ENCODE measurements around the gene SF3B4.

SF3B4 gene

DNA sequence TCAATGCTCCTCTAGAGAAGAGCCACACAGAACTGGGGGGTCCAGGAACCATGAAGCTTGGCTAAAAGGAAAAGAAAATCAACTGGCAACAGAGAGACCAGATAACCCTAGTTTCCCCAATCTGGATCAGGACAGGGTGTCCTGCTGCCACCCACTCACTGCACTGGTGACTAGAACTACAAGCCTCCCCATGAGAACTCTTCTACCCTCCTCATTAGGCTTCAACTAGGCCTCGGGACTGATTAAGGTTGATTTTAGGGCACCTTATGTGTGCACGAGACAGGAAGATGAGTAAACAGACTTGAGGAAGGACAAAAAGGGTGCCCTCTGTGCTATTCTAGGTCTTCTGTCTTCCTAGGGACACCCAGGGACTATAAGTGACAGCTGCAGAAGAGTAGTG is 2.3 kb upstream of the SF3B4 start:
- H3K9ac ChIP-seq (ENCODE audit: low read length): no peak overlapping the region

DNA sequence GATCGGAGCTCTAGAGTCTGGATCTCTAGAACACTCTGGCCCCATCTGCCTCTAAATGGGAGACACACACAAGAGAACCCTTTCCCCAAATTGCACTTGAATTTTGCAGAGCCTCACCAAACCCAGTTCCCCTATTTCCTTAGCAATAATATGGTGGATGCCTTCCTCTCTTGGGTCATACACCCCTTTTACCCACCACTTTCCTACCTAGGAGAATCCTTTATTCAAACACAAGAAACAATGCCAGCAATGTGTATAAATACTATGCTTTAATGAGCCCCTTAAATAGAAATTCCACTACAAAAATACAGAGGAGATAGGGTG is 760 bp upstream of the SF3B4 start:
- Histone ChIP-seq H3K9me3 (ENCODE audit: control insufficient read depth, low read length) (no peaks in the 10 kb centered on the region), H3K36me3 (ENCODE audit: control insufficient read depth, insufficient read depth, low read length) (peaks cover 6% of the 10 kb centered on the region), H3K4me3 (ENCODE audit: low read length) (peak overlapping the region; percentile 76), H3K27me3 (ENCODE audit: control insufficient read depth, insufficient read depth, low read length) (no peaks in the 10 kb centered on the region), H3K4me1 (ENCODE audit: control insufficient read depth, insufficient read depth, low read length) (peaks cover 22% of the 10 kb centered on the region), H3K9ac (ENCODE audit: low read length) (peak overlapping the region; percentile 86)

More for the DNA sequence above, 2.3 kb upstream of the SF3B4 start:
- Histone ChIP-seq H3K36me3 (ENCODE audit: control insufficient read depth, insufficient read depth, low read length) (peaks cover 4% of the 10 kb centered on the region), H3K4me3 (ENCODE audit: low read length) (no peak overlapping the region), H3K4me1 (ENCODE audit: control insufficient read depth, insufficient read depth, low read length) (peaks cover 22% of the 10 kb centered on the region), H3K9me3 (ENCODE audit: control insufficient read depth, low read length) (no peaks in the 10 kb centered on the region), H3K27me3 (ENCODE audit: control insufficient read depth, insufficient read depth, low read length) (no peaks in the 10 kb centered on the region)

DNA sequence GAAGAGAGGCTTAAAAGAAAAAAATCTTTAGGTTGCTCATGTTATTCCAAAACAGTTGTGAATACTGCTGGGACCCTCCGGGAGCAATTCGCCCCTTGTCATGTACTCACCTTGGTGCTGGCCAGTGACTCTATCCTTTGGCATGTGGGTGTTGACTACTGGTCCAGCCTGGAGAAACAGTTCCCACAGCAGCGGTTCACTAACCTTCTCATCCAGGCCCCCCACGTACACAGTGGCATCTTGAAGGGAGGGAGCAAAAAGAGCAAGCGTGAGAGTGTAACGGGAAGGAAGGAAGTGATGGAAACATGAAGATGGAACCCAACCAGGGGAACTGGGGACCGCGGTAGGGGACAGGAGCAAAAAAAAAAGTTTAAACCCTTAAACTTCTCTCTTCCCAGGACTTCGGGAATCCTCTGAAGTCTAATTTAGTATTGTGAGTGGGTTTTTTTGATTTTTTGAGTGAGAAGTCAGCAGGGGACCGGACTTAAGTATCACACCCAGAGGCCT is 494 bp downstream of the SF3B4 start:
- H3K4me1 ChIP-seq (ENCODE audit: control insufficient read depth, insufficient read depth, low read length): peaks cover 22% of the 10 kb centered on the region
- peaks cover 6% of the 10 kb centered on the region for H3K36me3 ChIP-seq (ENCODE audit: control insufficient read depth, insufficient read depth, low read length)
- H3K9ac ChIP-seq (ENCODE audit: low read length): peak overlapping the region; percentile 86
- no peaks in the 10 kb centered on the region for H3K27me3 ChIP-seq (ENCODE audit: control insufficient read depth, insufficient read depth, low read length)
- H3K9me3 ChIP-seq (ENCODE audit: control insufficient read depth, low read length): no peaks in the 10 kb centered on the region
- H3K4me3 ChIP-seq (ENCODE audit: low read length): peak overlapping the region; percentile 76

DNA sequence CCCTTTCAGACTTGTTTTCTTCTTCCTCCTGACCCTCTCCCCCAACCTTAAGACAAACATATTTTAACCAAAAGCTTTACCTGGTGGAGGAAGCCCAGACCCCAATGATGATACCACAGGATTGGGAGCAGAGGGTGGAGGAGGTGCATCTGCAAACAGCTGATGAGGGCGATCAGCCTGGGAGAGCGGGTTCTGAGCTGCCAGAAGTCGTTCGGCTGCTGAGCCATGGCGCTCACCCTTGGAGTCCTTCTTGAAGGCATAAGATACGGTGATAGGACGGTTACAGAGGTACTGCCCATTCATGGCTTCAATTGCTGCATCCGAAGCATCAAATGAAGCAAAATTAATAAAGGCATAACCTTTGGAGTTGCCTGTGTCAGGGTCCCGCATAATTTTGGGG is 1.3 kb downstream of the SF3B4 start:
- Histone ChIP-seq H3K9me3 (ENCODE audit: control insufficient read depth, low read length) (no peaks in the 10 kb centered on the region), H3K27me3 (ENCODE audit: control insufficient read depth, insufficient read depth, low read length) (no peaks in the 10 kb centered on the region), H3K36me3 (ENCODE audit: control insufficient read depth, insufficient read depth, low read length) (peaks cover 6% of the 10 kb centered on the region), H3K4me1 (ENCODE audit: control insufficient read depth, insufficient read depth, low read length) (peaks cover 22% of the 10 kb centered on the region), H3K9ac (ENCODE audit: low read length) (no peak overlapping the region), H3K4me3 (ENCODE audit: low read length) (peak overlapping the region; percentile 76)

DNA sequence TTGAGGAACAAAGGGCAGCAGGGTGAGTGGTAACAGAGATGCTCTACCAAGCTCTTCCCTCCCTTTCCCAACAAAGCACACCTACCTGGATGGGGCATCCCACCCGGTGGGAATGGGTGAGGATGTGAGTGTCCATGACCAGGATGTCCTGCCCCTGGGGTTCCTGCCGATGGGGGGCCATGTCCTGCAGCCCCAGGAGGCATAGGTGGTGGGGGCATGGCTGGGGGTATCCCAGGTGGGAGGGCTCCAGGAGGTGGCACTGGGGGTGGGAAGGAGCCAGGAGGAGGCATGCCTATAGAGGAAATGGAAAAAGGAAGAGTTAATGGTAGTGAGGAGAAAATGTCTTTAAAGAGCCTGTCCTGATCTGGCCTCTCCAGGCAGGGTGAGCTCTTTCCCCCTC is 1.9 kb downstream of the SF3B4 start:
- no peaks in the 10 kb centered on the region for H3K9me3 ChIP-seq (ENCODE audit: control insufficient read depth, low read length)
- peaks cover 6% of the 10 kb centered on the region for H3K36me3 ChIP-seq (ENCODE audit: control insufficient read depth, insufficient read depth, low read length)
- H3K4me3 ChIP-seq (ENCODE audit: low read length): no peak overlapping the region
- no peaks in the 10 kb centered on the region for H3K27me3 ChIP-seq (ENCODE audit: control insufficient read depth, insufficient read depth, low read length)
- no peak overlapping the region for H3K9ac ChIP-seq (ENCODE audit: low read length)
- peaks cover 22% of the 10 kb centered on the region for H3K4me1 ChIP-seq (ENCODE audit: control insufficient read depth, insufficient read depth, low read length)

DNA sequence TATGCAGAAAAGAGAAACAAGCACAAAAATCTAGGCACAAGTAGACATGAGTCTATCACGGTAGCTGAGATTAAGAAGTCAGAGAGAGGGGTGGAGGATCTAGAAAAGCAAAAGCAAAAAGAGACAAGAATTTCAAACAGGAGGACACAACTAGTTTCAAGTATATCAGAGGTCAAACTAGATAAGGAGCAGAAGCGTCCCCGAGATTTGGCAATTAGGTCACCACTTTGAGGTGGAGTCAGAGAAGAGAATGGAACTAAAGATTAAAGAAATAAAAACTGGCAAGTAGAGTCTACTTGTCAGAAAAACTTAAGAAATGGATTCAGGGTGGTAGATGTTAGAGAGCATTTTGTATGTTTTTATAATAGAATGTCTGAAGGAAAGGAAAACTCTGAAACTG is 2.3 kb downstream of the SF3B4 start:
- Histone ChIP-seq H3K9ac (ENCODE audit: low read length) (no peak overlapping the region), H3K36me3 (ENCODE audit: control insufficient read depth, insufficient read depth, low read length) (peaks cover 6% of the 10 kb centered on the region), H3K4me1 (ENCODE audit: control insufficient read depth, insufficient read depth, low read length) (peaks cover 22% of the 10 kb centered on the region), H3K9me3 (ENCODE audit: control insufficient read depth, low read length) (no peaks in the 10 kb centered on the region), H3K4me3 (ENCODE audit: low read length) (no peak overlapping the region), H3K27me3 (ENCODE audit: control insufficient read depth, insufficient read depth, low read length) (no peaks in the 10 kb centered on the region)

DNA sequence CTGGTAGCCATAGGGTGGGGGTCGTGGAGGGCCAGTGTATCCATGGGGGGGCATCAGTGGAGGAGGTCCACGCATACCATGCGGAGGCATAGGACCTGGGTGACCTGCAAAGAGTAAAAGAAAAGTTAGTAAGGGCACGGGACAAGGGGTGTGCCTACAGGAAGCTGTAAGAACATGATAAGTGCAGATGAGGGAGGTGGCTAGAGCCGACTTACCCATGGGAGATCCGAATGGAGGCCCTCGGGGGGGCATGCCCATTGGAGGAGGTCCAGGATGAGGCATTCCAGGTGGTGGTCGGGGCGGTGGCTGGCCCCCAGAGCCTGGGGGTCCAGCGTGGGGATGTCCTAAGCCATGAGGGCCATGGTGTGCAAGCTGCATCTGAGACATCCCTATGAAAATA is 4.0 kb downstream of the SF3B4 start:
- H3K4me3 ChIP-seq (ENCODE audit: low read length): no peak overlapping the region
- H3K9me3 ChIP-seq (ENCODE audit: control insufficient read depth, low read length): no peaks in the 10 kb centered on the region
- H3K36me3 ChIP-seq (ENCODE audit: control insufficient read depth, insufficient read depth, low read length): peaks cover 6% of the 10 kb centered on the region
- H3K9ac ChIP-seq (ENCODE audit: low read length): no peak overlapping the region
- no peaks in the 10 kb centered on the region for H3K27me3 ChIP-seq (ENCODE audit: control insufficient read depth, insufficient read depth, low read length)
- H3K4me1 ChIP-seq (ENCODE audit: control insufficient read depth, insufficient read depth, low read length): peaks cover 19% of the 10 kb centered on the region

DNA sequence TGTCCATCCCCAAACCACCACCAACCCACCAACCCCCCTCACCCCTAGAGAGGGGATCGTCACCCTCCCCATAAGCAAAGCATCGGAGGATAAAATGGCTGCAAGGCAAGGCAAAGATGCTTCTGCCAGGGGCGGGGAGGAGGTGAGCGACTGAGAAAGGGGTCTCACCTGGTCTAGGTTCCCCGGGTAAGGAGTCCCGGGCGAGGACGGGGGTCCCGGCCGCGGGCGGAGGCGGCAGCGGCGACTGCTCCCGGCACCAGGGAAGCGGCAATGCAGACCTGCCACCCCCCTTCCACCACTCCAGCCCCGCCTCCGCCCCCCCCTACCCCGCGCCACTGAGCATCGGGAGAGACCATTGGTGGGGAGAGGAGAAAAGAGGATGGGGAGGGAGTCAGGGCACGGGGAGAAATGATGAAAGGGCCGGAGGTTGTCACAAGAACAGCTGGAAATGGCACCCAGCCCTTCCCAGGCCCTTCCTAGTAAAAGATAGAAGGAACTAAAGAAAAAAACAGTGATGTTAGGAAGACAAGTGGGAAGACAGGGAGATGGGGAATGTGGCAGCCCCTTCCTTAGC is 9.9 kb downstream of the SF3B4 start, which contains the start of gene SV2A:
Gene SV2A, minus strand, starts transcription at position 274 of the 574 bp plus-strand sequence. CDS start 4,004 bp downstream, outside the sequence.
- no peaks in the 10 kb centered on the region for H3K36me3 ChIP-seq (ENCODE audit: control insufficient read depth, insufficient read depth, low read length)
- H3K27me3 ChIP-seq (ENCODE audit: control insufficient read depth, insufficient read depth, low read length): peaks cover 16% of the 10 kb centered on the region
- H3K9ac ChIP-seq (ENCODE audit: low read length): peak within 1 kb of the TSS; percentile 57
- no peak within 1 kb of the TSS for H3K4me3 ChIP-seq (ENCODE audit: low read length)
- H3K4me1 ChIP-seq (ENCODE audit: control insufficient read depth, insufficient read depth, low read length): peaks cover 4% of the 10 kb centered on the region
- no peaks in the 10 kb centered on the region for H3K9me3 ChIP-seq (ENCODE audit: control insufficient read depth, low read length)

DNA sequence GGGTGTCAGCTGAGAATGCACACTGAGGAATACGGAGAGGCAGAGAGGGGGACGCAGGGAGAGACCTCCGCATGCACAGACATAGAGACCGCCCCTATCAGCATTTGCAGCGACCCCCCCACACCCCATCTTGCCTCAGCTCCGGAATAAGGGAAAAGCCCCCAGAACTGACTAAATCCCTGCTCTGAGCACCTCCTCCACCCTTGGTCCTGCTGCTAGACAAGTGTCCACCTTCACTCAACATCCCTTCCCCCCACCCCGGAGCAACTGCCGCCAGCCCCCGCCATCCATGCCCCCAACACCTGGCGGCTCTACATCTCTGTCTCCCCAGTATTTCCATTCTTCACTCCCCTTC is 10.7 kb downstream of the SF3B4 start:
- Histone ChIP-seq H3K9me3 (ENCODE audit: control insufficient read depth, low read length) (no peaks in the 10 kb centered on the region), H3K27me3 (ENCODE audit: control insufficient read depth, insufficient read depth, low read length) (peaks cover 16% of the 10 kb centered on the region), H3K4me3 (ENCODE audit: low read length) (no peak overlapping the region), H3K4me1 (ENCODE audit: control insufficient read depth, insufficient read depth, low read length) (peaks cover 4% of the 10 kb centered on the region), H3K36me3 (ENCODE audit: control insufficient read depth, insufficient read depth, low read length) (no peaks in the 10 kb centered on the region), H3K9ac (ENCODE audit: low read length) (no peak overlapping the region)

DNA sequence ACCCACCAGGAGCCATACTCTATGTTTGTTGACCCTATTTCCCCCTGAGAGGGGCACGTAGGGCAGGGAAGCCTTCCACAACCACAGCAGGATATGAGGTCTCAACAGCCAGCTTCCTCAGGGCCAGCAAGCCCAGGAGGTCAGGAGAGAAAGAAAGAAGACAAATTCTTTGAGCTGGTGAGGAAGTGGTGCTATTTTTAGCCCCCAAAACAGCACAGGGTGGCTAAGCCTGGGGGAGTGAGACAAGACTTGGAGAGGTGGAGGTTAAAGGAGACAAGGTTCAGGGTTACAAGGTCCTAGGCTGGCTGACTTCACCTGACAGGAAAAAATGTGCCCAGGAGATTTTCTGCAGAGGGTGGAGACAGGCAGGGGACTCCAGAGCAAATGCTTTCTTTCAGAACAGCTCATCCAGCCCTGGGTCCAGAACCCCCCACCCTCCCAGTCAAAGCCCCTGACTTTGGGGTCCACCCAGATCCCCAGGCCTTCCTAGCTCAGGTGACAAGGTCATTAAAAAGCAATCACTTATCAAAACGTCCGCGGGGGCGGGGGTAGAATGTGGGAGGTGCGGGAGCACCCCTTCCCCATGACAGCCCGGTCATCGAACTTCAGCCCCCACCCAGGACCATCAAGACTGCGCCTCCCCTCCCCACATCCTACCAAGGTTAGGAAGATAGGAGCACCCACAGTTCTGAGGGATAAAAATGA is 11.3 kb downstream of the SF3B4 start:
- Histone ChIP-seq H3K27me3 (ENCODE audit: control insufficient read depth, insufficient read depth, low read length) (peaks cover 16% of the 10 kb centered on the region), H3K4me3 (ENCODE audit: low read length) (no peak overlapping the region), H3K9me3 (ENCODE audit: control insufficient read depth, low read length) (no peaks in the 10 kb centered on the region), H3K36me3 (ENCODE audit: control insufficient read depth, insufficient read depth, low read length) (no peaks in the 10 kb centered on the region), H3K9ac (ENCODE audit: low read length) (no peak overlapping the region), H3K4me1 (ENCODE audit: control insufficient read depth, insufficient read depth, low read length) (peaks cover 4% of the 10 kb centered on the region)

DNA sequence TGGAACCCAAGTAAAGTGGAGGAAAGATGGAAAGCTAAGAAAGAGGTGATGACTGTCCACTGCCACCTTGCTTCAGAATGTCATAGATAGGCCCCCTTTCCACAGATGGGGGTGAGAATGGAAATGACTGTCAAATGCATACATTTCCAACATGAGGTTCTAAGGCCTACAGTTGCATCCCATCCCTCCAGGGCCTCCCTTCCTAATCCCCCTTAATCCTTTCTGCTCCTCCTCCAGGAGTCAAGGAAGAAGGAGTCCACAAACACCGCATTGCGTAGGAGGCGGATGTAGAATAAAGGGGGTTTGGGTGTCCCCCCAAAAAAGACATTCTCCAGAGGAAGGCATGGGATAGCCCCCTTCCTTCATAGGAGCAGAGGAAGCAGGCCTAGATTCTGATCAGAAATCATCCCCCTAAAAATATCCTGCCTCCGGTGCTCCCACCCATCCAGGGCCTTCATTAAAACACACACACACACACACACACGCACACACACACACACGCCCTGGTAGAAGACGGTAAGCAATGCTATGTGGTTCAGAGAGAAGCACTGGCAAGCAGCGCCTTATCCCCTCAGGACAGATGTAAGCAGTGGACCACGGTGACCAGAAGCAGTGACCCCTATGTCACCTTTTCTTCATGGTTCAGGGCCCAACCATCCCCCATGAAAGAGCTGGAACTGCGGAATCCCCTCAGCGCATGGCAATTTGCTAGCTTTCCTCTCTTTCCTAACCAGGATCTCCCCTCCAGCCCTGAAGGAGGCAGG is 12.0 kb downstream of the SF3B4 start:
- no peak overlapping the region for H3K9ac ChIP-seq (ENCODE audit: low read length)
- H3K4me1 ChIP-seq (ENCODE audit: control insufficient read depth, insufficient read depth, low read length): peaks cover 4% of the 10 kb centered on the region
- no peaks in the 10 kb centered on the region for H3K36me3 ChIP-seq (ENCODE audit: control insufficient read depth, insufficient read depth, low read length)
- peaks cover 16% of the 10 kb centered on the region for H3K27me3 ChIP-seq (ENCODE audit: control insufficient read depth, insufficient read depth, low read length)
- H3K4me3 ChIP-seq (ENCODE audit: low read length): no peak overlapping the region
- H3K9me3 ChIP-seq (ENCODE audit: control insufficient read depth, low read length): no peaks in the 10 kb centered on the region

DNA sequence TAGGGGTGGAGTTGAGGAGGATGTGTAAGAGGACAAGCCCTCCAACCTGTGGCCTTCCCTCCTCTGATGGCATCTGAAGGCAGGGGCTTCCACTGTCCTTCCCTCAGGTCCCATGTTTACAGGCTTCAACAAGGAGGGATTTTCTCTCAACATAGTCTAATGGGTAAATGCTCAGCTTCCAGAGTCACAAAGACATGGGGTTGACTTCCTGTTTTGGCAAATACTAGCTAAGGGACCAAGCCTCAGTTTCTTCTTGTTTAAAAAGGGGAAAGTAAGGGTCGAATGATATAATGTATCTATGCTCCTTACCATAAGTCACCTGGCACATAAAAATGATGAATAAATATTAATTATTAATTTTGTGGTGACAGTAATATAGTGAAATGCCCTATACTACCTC is 13.1 kb downstream of the SF3B4 start:
- Histone ChIP-seq H3K4me3 (ENCODE audit: low read length) (no peak overlapping the region), H3K9me3 (ENCODE audit: control insufficient read depth, low read length) (no peaks in the 10 kb centered on the region), H3K4me1 (ENCODE audit: control insufficient read depth, insufficient read depth, low read length) (peaks cover 4% of the 10 kb centered on the region), H3K27me3 (ENCODE audit: control insufficient read depth, insufficient read depth, low read length) (peaks cover 16% of the 10 kb centered on the region), H3K9ac (ENCODE audit: low read length) (no peak overlapping the region), H3K36me3 (ENCODE audit: control insufficient read depth, insufficient read depth, low read length) (no peaks in the 10 kb centered on the region)

Measured in mucosa of stomach (tissue), 1 donor.